Measurements from ENCODE around the gene TIGD1.

TIGD1 gene

DNA sequence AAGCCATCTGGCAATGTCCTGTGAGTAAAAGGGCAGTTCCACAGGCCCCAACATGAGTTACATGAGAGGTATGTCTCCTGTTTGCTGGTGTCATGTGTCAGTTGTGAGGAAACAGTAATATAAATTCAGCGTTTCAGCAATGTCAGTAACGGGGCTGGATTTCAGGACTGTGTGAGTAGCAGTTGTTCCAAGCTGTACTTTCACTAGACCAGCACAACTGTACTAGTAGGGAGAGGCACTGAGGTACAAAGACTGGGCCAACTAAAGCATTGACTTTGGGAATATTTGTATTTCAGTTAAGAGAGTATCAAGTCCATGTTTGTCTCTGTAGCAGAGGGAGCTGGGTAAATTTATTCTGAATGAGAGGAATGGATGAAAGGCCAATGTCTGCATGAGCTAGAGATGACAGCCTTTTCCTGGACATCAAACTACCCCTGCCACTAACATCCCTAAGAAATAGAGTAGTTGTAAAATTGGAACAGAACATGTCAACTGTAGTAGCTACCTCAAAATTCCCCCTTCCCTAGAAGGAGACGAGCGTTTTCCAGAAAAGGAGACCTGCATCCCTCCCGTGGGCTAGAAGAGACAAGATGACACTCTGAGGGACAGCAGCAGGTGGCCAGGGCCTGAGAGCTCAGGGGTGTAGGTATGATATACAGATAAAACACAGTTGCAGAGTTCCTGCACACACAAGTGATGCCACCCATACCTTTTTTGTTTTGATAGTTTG is 24.5 kb upstream of the TIGD1 start:
- no peak overlapping the region for H4K8ac ChIP-seq (ENCODE audit: low read length)
- H3K14ac ChIP-seq (ENCODE audit: low read length in 2 of 2), result no peak overlapping the region
- no peak overlapping the region for H3K4ac ChIP-seq (ENCODE audit: low read depth in 1 of 2, low read length in 2 of 2)
- H3K4me1 ChIP-seq (ENCODE audit: control insufficient read depth, insufficient read depth, low read depth, low read length), result peaks cover 9% of the 10 kb centered on the region
- 93% methylated on average over 5 of the region's 5 CpGs for WGBS
- H3K27ac ChIP-seq (ENCODE audit: low read length, poor library complexity, severe bottlenecking), result no peak overlapping the region
- no peak overlapping the region for H3K9ac ChIP-seq (ENCODE audit: low read length)
- no peaks in the 10 kb centered on the region for H3K27me3 ChIP-seq (ENCODE audit: control insufficient read depth in 1 of 2, insufficient read depth in 1 of 2, low read length in 2 of 2)
- no peak overlapping the region for H3K4me2 ChIP-seq (ENCODE audit: low read length, poor library complexity, severe bottlenecking)
- H4K91ac ChIP-seq (ENCODE audit: low read length), result no peak overlapping the region
- no peak overlapping the region for H2AK5ac ChIP-seq (ENCODE audit: low read length, severe bottlenecking)
- H2BK12ac ChIP-seq (ENCODE audit: low read length in 2 of 2), result no peak overlapping the region
- no peak overlapping the region for H3K4me3 ChIP-seq (ENCODE audit: insufficient read depth in 1 of 2, low read depth in 1 of 2, low read length in 2 of 2)
- no peaks in the 10 kb centered on the region for H3K9me3 ChIP-seq (ENCODE audit: control insufficient read depth, low read length)
- no peak overlapping the region for H2BK15ac ChIP-seq (ENCODE audit: low read depth, poor library complexity, severe bottlenecking)
- H3K36me3 ChIP-seq (ENCODE audit: control insufficient read depth in 1 of 2, insufficient read depth in 2 of 2, low read depth in 1 of 2, low read length in 2 of 2), result peaks cover 14 to 67% of the 10 kb centered on the region in 2 experiments
- DNase-seq, result no peak
- H2AFZ ChIP-seq (ENCODE audit: low read depth, low read length), result no peak overlapping the region
- no peak overlapping the region for H3K23ac ChIP-seq (ENCODE audit: low read length in 2 of 2)
- no peak overlapping the region for H2BK120ac ChIP-seq (ENCODE audit: low read depth, low read length)
- no peak overlapping the region for H3K18ac ChIP-seq (ENCODE audit: low read depth in 1 of 2, low read length in 2 of 2)
- peaks cover 18% of the 10 kb centered on the region for H3K79me1 ChIP-seq (replicated peaks; ENCODE audit: low read length, poor library complexity, severe bottlenecking)
- no peak overlapping the region for H2BK5ac ChIP-seq (ENCODE audit: low read depth, low read length, poor library complexity, severe bottlenecking)

DNA sequence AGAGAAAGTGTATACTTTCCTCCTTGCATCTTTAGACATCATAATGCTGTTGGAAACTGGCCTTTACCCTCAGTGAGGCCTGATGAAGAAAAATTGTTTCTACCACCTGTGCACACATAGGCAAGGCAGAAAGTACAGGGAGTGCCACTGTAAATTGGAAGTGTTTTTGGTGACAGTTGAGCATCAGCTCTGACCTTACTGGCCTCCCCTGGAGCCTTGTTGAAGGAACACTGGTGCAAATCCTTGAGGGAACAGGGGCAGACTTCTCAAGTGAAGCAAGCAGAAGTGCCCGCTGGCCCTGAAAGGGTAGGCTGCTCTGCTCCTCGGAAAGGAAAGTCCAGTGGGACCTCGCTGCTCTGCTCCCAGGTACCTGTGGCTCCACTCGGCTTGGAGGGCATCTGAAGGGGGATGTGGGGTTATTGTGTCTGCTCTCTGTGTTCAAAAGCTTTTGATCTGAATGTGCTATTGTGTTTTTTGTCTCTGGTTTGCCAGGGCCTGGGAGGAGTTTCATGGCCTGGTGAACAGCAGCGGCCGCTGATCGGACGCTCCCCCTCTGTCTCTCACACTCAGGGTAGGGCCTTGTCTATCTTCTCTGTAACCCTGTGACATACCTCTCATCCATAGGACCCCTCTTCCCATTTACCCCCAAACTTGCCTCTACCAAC is 23.5 kb upstream of the TIGD1 start:
- no peak overlapping the region for H3K4ac ChIP-seq (ENCODE audit: low read depth in 1 of 2, low read length in 2 of 2)

DNA sequence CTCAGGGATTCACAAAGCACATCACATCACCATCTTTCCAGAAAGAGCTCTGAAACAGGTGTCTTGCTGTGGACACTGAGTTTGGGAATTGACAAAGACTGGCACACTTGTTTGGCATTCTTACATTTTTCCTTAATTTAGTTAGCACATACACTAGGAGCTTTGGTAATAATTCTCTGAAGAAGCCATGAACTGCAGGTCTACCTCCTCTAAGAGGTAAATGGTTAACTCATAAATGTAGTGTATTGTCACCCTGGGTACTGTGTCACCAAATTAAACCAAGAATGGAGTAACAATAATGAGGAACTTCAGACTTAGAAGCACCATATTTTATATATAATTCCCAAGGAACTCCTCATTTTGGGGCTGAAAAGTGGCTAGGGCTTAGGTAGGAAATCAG is 22.7 kb upstream of the TIGD1 start:
- H4K91ac ChIP-seq (ENCODE audit: low read length), result no peak overlapping the region
- no peak overlapping the region for H3K9ac ChIP-seq (ENCODE audit: low read length)
- no peak overlapping the region for H2AFZ ChIP-seq (ENCODE audit: low read depth, low read length)
- no peaks in the 10 kb centered on the region for H3K27me3 ChIP-seq (ENCODE audit: control insufficient read depth in 1 of 2, insufficient read depth in 1 of 2, low read length in 2 of 2)
- peaks cover 25 to 69% of the 10 kb centered on the region in 2 experiments for H3K36me3 ChIP-seq (ENCODE audit: control insufficient read depth in 1 of 2, insufficient read depth in 2 of 2, low read depth in 1 of 2, low read length in 2 of 2)
- H2BK15ac ChIP-seq (ENCODE audit: low read depth, poor library complexity, severe bottlenecking), result no peak overlapping the region
- DNase-seq, result no peak
- H4K8ac ChIP-seq (ENCODE audit: low read length), result no peak overlapping the region
- H3K18ac ChIP-seq (ENCODE audit: low read depth in 1 of 2, low read length in 2 of 2), result no peak overlapping the region
- H3K79me1 ChIP-seq (replicated peaks; ENCODE audit: low read length, poor library complexity, severe bottlenecking), result peaks cover 26% of the 10 kb centered on the region
- H3K9me3 ChIP-seq (ENCODE audit: control insufficient read depth, low read length), result no peaks in the 10 kb centered on the region
- H3K4me3 ChIP-seq (ENCODE audit: insufficient read depth in 1 of 2, low read depth in 1 of 2, low read length in 2 of 2), result no peak overlapping the region
- H2BK120ac ChIP-seq (ENCODE audit: low read depth, low read length), result no peak overlapping the region
- H3K14ac ChIP-seq (ENCODE audit: low read length in 2 of 2), result no peak overlapping the region
- H3K27ac ChIP-seq (ENCODE audit: low read length, poor library complexity, severe bottlenecking), result no peak overlapping the region
- H3K4me2 ChIP-seq (ENCODE audit: low read length, poor library complexity, severe bottlenecking), result no peak overlapping the region
- H2AK5ac ChIP-seq (ENCODE audit: low read length, severe bottlenecking), result no peak overlapping the region
- no peak overlapping the region for H3K4ac ChIP-seq (ENCODE audit: low read depth in 1 of 2, low read length in 2 of 2)
- no peak overlapping the region for H2BK12ac ChIP-seq (ENCODE audit: low read length in 2 of 2)
- H2BK5ac ChIP-seq (ENCODE audit: low read depth, low read length, poor library complexity, severe bottlenecking), result no peak overlapping the region
- peaks cover 9% of the 10 kb centered on the region for H3K4me1 ChIP-seq (ENCODE audit: control insufficient read depth, insufficient read depth, low read depth, low read length)
- no peak overlapping the region for H3K23ac ChIP-seq (ENCODE audit: low read length in 2 of 2)

More for the DNA sequence above, 23.5 kb upstream of the TIGD1 start:
- H4K8ac ChIP-seq (ENCODE audit: low read length), result no peak overlapping the region
- peaks cover 21 to 67% of the 10 kb centered on the region in 2 experiments for H3K36me3 ChIP-seq (ENCODE audit: control insufficient read depth in 1 of 2, insufficient read depth in 2 of 2, low read depth in 1 of 2, low read length in 2 of 2)
- no peak overlapping the region for H2BK5ac ChIP-seq (ENCODE audit: low read depth, low read length, poor library complexity, severe bottlenecking)
- H3K9me3 ChIP-seq (ENCODE audit: control insufficient read depth, low read length), result no peaks in the 10 kb centered on the region
- no peak overlapping the region for H2AK5ac ChIP-seq (ENCODE audit: low read length, severe bottlenecking)
- H3K23ac ChIP-seq (ENCODE audit: low read length in 2 of 2), result no peak overlapping the region
- H2BK12ac ChIP-seq (ENCODE audit: low read length in 2 of 2), result no peak overlapping the region
- H2AFZ ChIP-seq (ENCODE audit: low read depth, low read length), result no peak overlapping the region
- 96% methylated on average over 8 of the region's 8 CpGs for WGBS
- H2BK120ac ChIP-seq (ENCODE audit: low read depth, low read length), result no peak overlapping the region
- H3K4me3 ChIP-seq (ENCODE audit: insufficient read depth in 1 of 2, low read depth in 1 of 2, low read length in 2 of 2), result no peak overlapping the region
- H2BK15ac ChIP-seq (ENCODE audit: low read depth, poor library complexity, severe bottlenecking), result no peak overlapping the region
- no peak overlapping the region for H3K4me2 ChIP-seq (ENCODE audit: low read length, poor library complexity, severe bottlenecking)
- H4K91ac ChIP-seq (ENCODE audit: low read length), result no peak overlapping the region
- no peak overlapping the region for H3K18ac ChIP-seq (ENCODE audit: low read depth in 1 of 2, low read length in 2 of 2)
- no peak overlapping the region for H3K27ac ChIP-seq (ENCODE audit: low read length, poor library complexity, severe bottlenecking)
- H3K79me1 ChIP-seq (replicated peaks; ENCODE audit: low read length, poor library complexity, severe bottlenecking), result peaks cover 22% of the 10 kb centered on the region
- no peak for DNase-seq
- no peaks in the 10 kb centered on the region for H3K27me3 ChIP-seq (ENCODE audit: control insufficient read depth in 1 of 2, insufficient read depth in 1 of 2, low read length in 2 of 2)
- no peak overlapping the region for H3K9ac ChIP-seq (ENCODE audit: low read length)
- peaks cover 9% of the 10 kb centered on the region for H3K4me1 ChIP-seq (ENCODE audit: control insufficient read depth, insufficient read depth, low read depth, low read length)
- no peak overlapping the region for H3K14ac ChIP-seq (ENCODE audit: low read length in 2 of 2)

DNA sequence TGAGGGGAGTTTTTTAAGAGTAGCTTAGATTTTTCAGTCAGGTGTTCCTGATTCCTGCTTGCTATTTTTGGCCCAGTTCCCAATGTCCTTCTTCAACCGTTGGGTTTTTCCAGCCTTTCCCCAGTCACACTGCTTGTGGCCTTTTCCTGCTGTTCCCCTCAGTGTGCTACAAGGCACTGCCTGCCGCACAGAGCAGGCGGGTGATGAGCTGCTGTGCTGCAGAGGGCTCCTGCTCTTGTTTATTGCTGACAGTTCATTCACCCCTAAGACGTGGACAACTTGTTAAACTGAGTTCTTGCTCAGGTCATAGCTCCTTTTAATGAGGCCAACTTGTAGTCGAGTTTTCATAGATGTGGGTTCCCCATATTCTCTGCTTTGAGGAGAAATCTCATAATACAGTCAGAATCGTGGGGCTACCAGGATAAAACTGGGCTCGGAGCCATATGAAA is 20.7 kb upstream of the TIGD1 start:
- peaks cover 35 to 82% of the 10 kb centered on the region in 2 experiments for H3K36me3 ChIP-seq (ENCODE audit: control insufficient read depth in 1 of 2, insufficient read depth in 2 of 2, low read depth in 1 of 2, low read length in 2 of 2)
- H4K91ac ChIP-seq (ENCODE audit: low read length), result no peak overlapping the region
- no peak overlapping the region for H2BK5ac ChIP-seq (ENCODE audit: low read depth, low read length, poor library complexity, severe bottlenecking)
- H3K4ac ChIP-seq (ENCODE audit: low read depth in 1 of 2, low read length in 2 of 2), result no peak overlapping the region
- no peaks in the 10 kb centered on the region for H3K27me3 ChIP-seq (ENCODE audit: control insufficient read depth in 1 of 2, insufficient read depth in 1 of 2, low read length in 2 of 2)
- WGBS, result 96% methylated on average over 7 of the region's 7 CpGs
- H3K18ac ChIP-seq (ENCODE audit: low read depth in 1 of 2, low read length in 2 of 2), result no peak overlapping the region
- H3K4me2 ChIP-seq (ENCODE audit: low read length, poor library complexity, severe bottlenecking), result no peak overlapping the region
- H2BK120ac ChIP-seq (ENCODE audit: low read depth, low read length), result no peak overlapping the region
- no peak overlapping the region for H2BK15ac ChIP-seq (ENCODE audit: low read depth, poor library complexity, severe bottlenecking)
- no peak overlapping the region for H3K9ac ChIP-seq (ENCODE audit: low read length)
- no peak overlapping the region for H3K14ac ChIP-seq (ENCODE audit: low read length in 2 of 2)
- no peaks in the 10 kb centered on the region for H3K9me3 ChIP-seq (ENCODE audit: control insufficient read depth, low read length)
- H3K79me1 ChIP-seq (replicated peaks; ENCODE audit: low read length, poor library complexity, severe bottlenecking), result peaks cover 32% of the 10 kb centered on the region
- H3K23ac ChIP-seq (ENCODE audit: low read length in 2 of 2), result no peak overlapping the region
- H2AFZ ChIP-seq (ENCODE audit: low read depth, low read length), result no peak overlapping the region
- H4K8ac ChIP-seq (ENCODE audit: low read length), result no peak overlapping the region
- H3K4me3 ChIP-seq (ENCODE audit: insufficient read depth in 1 of 2, low read depth in 1 of 2, low read length in 2 of 2), result no peak overlapping the region
- H3K4me1 ChIP-seq (ENCODE audit: control insufficient read depth, insufficient read depth, low read depth, low read length), result peaks cover 9% of the 10 kb centered on the region
- DNase-seq, result no peak
- no peak overlapping the region for H3K27ac ChIP-seq (ENCODE audit: low read length, poor library complexity, severe bottlenecking)
- H2AK5ac ChIP-seq (ENCODE audit: low read length, severe bottlenecking), result no peak overlapping the region
- no peak overlapping the region for H2BK12ac ChIP-seq (ENCODE audit: low read length in 2 of 2)

Measured in mesenchymal stem cell (in vitro differentiated cells and primary cell).